Mesenchymal stem cell (in vitro differentiated cells and primary cell): ENCODE results near the gene TPPP.

Experiments used
- DNase-seq: peaks from one replicate; pipeline ENCODE4 v3.0.0-alpha.2; 2013
- H2AFZ ChIP-seq: one replicate; pipeline ENCODE4 v1.6.1; 2013; ENCODE audit warnings: low read depth, mild to moderate bottlenecking, control low read depth, inconsistent platforms, low read length, moderate library complexity
- H2AK5ac ChIP-seq: 2 replicates; pipeline ENCODE4 v1.6.1; 2013; ENCODE audit warnings: low read length, moderate library complexity, mild to moderate bottlenecking, inconsistent platforms; ENCODE audit not compliant: severe bottlenecking
- H2BK120ac ChIP-seq: one replicate; pipeline ENCODE4 v1.6.1; 2013; ENCODE audit warnings: low read depth, mild to moderate bottlenecking, inconsistent platforms, low read length, moderate library complexity
- H2BK12ac ChIP-seq, 2 experiments: one replicate each; pipeline ENCODE4 v1.6.1; 2013; ENCODE audit warnings: inconsistent platforms in 2 of 2, low read length in 2 of 2, mild to moderate bottlenecking in 2 of 2, moderate library complexity in 2 of 2, control low read depth in 1 of 2
- H2BK15ac ChIP-seq: one replicate; pipeline ENCODE4 v1.6.1; 2013; ENCODE audit warnings: mild to moderate bottlenecking, low read depth, inconsistent platforms; ENCODE audit not compliant: poor library complexity, severe bottlenecking
- H2BK5ac ChIP-seq: 2 replicates; pipeline ENCODE4 v1.6.1; 2013; ENCODE audit warnings: low read depth, mild to moderate bottlenecking, low read length, control low read depth, inconsistent platforms; ENCODE audit not compliant: poor library complexity, severe bottlenecking
- H3K14ac ChIP-seq, 2 experiments: one replicate each; pipeline ENCODE4 v1.6.1; 2013; ENCODE audit warnings: inconsistent platforms in 2 of 2, low read length in 2 of 2, control low read depth in 1 of 2, mild to moderate bottlenecking in 1 of 2, moderate library complexity in 1 of 2
- H3K18ac ChIP-seq, 2 experiments: one replicate each; pipeline ENCODE4 v1.6.1; 2013; ENCODE audit warnings: inconsistent platforms in 2 of 2, low read length in 2 of 2, control low read depth in 1 of 2, low read depth in 1 of 2, mild to moderate bottlenecking in 1 of 2
- H3K23ac ChIP-seq, 2 experiments: one replicate each; pipeline ENCODE4 v1.6.1; 2013; ENCODE audit warnings: inconsistent platforms in 2 of 2, low read length in 2 of 2, mild to moderate bottlenecking in 2 of 2, moderate library complexity in 2 of 2, control low read depth in 1 of 2
- H3K27ac ChIP-seq: 2 replicates; pipeline ENCODE4 v1.5.1; 2013; ENCODE audit warnings: mild to moderate bottlenecking, moderate library complexity, low read length, control low read depth, inconsistent platforms; ENCODE audit not compliant: poor library complexity, severe bottlenecking
- H3K27me3 ChIP-seq, 2 experiments: 2 replicates each; pipeline versions ENCODE4 v1.6.1 to v1.7.0; 2013; ENCODE audit warnings: low read length in 2 of 2, mild to moderate bottlenecking in 2 of 2, moderate library complexity in 2 of 2, control low read depth in 1 of 2, inconsistent platforms in 1 of 2; ENCODE audit not compliant: control insufficient read depth in 1 of 2, insufficient read depth in 1 of 2
- H3K36me3 ChIP-seq, 2 experiments: 2 replicates each; pipeline versions ENCODE4 v1.6.1 to v1.7.0; 2013; ENCODE audit warnings: low read length in 2 of 2, control low read depth in 1 of 2, inconsistent platforms in 1 of 2, low read depth in 1 of 2, mild to moderate bottlenecking in 1 of 2; ENCODE audit not compliant: insufficient read depth in 2 of 2, control insufficient read depth in 1 of 2
- H3K4ac ChIP-seq, 2 experiments: one replicate each; pipeline ENCODE4 v1.6.1; 2013; ENCODE audit warnings: inconsistent platforms in 2 of 2, low read length in 2 of 2, mild to moderate bottlenecking in 2 of 2, moderate library complexity in 2 of 2, control low read depth in 1 of 2, low read depth in 1 of 2
- H3K4me1 ChIP-seq: 2 replicates; pipeline ENCODE4 v1.6.1; 2013; ENCODE audit warnings: low read depth, low read length, control low read depth; ENCODE audit not compliant: control insufficient read depth, insufficient read depth
- H3K4me2 ChIP-seq: 2 replicates; pipeline ENCODE4 v1.6.1; 2013; ENCODE audit warnings: low read length, mild to moderate bottlenecking, inconsistent platforms; ENCODE audit not compliant: poor library complexity, severe bottlenecking
- H3K4me3 ChIP-seq, 2 experiments: 2 replicates each; pipeline versions ENCODE4 v1.5.1 to v1.7.0; 2013; ENCODE audit warnings: low read length in 2 of 2, mild to moderate bottlenecking in 2 of 2, control low read depth in 1 of 2, low read depth in 1 of 2; ENCODE audit not compliant: insufficient read depth in 1 of 2
- H3K79me1 ChIP-seq: replicated peaks from 2 replicates; pipeline ENCODE4 v1.6.1; 2013; ENCODE audit warnings: mild to moderate bottlenecking, control low read depth, low read length, inconsistent platforms; ENCODE audit not compliant: poor library complexity, severe bottlenecking
- H3K9ac ChIP-seq: 2 replicates; pipeline ENCODE4 v1.7.0; 2013; ENCODE audit warnings: mild to moderate bottlenecking, low read length, moderate library complexity
- H3K9me3 ChIP-seq: 2 replicates; pipeline ENCODE4 v1.7.0; 2013; ENCODE audit warnings: mild to moderate bottlenecking, low read length; ENCODE audit not compliant: control insufficient read depth
- H4K8ac ChIP-seq: one replicate; pipeline ENCODE4 v1.6.1; 2013; ENCODE audit warnings: inconsistent platforms, mild to moderate bottlenecking, low read length, moderate library complexity
- H4K91ac ChIP-seq: one replicate; pipeline ENCODE4 v1.6.1; 2013; ENCODE audit warnings: mild to moderate bottlenecking, low read length, inconsistent platforms
- WGBS: methylation state at CpG from one replicate; pipeline ENCODE4 v1.1.7; 2013; ENCODE audit warnings: mixed read lengths; 5-methylcytosine and 5-hydroxymethylcytosine counted together

Gene TPPP

DNA sequence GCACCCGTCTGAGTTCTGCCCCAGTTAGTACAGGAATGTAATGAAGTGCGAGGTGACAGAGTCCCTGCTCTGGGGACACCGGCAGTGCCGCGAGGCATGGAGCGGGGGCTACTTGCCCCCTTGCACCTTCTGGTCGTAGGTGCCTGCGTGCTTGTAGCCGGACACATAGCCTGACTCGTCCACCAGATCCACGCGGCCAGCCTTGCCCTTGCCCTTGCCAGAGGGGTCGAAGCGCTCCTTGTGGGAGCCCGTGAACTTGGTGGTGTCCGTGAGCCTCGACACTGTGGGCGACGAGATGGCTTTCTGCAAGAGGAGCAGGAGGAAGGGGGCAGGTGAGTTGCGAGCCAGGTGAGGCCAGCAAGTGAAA is 28.2 kb downstream of the TPPP start:
- Histone ChIP-seq H3K4me1 (peaks cover 26% of the 10 kb centered on the region), H3K4me2 (no peak overlapping the region), H3K14ac (no peak overlapping the region), H2BK15ac (no peak overlapping the region), H3K27me3 (no peaks in the 10 kb centered on the region), H2AK5ac (no peak overlapping the region), H2AFZ (no peak overlapping the region), H3K23ac (no peak overlapping the region), H3K18ac (no peak overlapping the region), H3K9ac (no peak overlapping the region), H3K9me3 (no peaks in the 10 kb centered on the region), H3K27ac (no peak overlapping the region), H3K4me3 (no peak overlapping the region), H4K91ac (no peak overlapping the region), H3K4ac (no peak overlapping the region), H4K8ac (no peak overlapping the region), H2BK12ac (no peak overlapping the region), H2BK120ac (no peak overlapping the region), H3K79me1 (peaks cover 6% of the 10 kb centered on the region), H2BK5ac (no peak overlapping the region), H3K36me3 (peaks cover 5 to 77% of the 10 kb centered on the region in 2 experiments)
- 97% methylated on average over 20 of the region's 20 CpGs for WGBS
- no peak for DNase-seq

DNA sequence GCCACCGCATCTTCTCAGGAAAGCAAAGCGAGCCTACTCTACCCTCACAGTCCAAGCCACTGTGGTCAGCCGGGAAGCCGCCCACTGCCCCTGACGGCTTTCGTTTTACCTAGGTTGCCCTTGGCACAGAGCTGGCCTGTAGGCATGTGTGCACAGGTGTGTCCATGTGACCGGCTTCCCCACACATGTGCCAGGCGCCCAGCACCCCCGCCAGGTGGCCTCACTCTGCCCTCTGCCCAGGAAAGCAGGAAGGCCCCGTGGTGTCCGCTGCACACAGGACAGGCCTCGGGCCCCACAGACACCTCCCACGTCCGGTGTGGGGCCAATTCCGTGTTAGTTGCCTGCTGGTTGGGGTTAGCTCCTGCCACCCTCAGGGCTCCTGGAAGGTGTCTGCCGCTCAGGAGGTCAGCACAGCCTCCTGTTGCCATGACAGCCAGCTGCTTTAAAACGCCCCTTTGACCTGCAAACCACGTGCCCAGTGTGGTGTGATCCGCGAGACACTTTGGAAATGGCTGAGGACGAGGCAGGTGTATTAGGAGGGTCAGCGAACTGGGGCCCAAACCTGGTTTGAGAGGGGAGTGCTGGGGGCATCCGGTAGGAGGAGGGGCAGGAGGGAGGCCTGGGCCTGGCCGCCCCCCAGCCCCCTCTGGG is 28.7 kb downstream of the TPPP start:
- peaks cover 22% of the 10 kb centered on the region for H3K4me1 ChIP-seq
- peaks cover 9% of the 10 kb centered on the region for H3K79me1 ChIP-seq
- DNase-seq = no peak
- H3K27ac ChIP-seq = no peak overlapping the region
- H3K4ac ChIP-seq = no peak overlapping the region
- H2BK15ac ChIP-seq = no peak overlapping the region
- no peak overlapping the region for H2AK5ac ChIP-seq
- no peak overlapping the region for H2BK12ac ChIP-seq
- H4K91ac ChIP-seq = no peak overlapping the region
- H3K23ac ChIP-seq = no peak overlapping the region
- H2BK5ac ChIP-seq = no peak overlapping the region
- H3K4me2 ChIP-seq = no peak overlapping the region
- no peak overlapping the region for H3K18ac ChIP-seq
- WGBS = 94% methylated on average over 24 of the region's 24 CpGs
- no peak overlapping the region for H3K9ac ChIP-seq
- H3K27me3 ChIP-seq = no peaks in the 10 kb centered on the region
- no peak overlapping the region for H3K4me3 ChIP-seq
- no peaks in the 10 kb centered on the region for H3K9me3 ChIP-seq
- H4K8ac ChIP-seq = no peak overlapping the region
- no peak overlapping the region for H2AFZ ChIP-seq
- peaks cover 9 to 82% of the 10 kb centered on the region in 2 experiments for H3K36me3 ChIP-seq
- H3K14ac ChIP-seq = no peak overlapping the region
- no peak overlapping the region for H2BK120ac ChIP-seq

DNA sequence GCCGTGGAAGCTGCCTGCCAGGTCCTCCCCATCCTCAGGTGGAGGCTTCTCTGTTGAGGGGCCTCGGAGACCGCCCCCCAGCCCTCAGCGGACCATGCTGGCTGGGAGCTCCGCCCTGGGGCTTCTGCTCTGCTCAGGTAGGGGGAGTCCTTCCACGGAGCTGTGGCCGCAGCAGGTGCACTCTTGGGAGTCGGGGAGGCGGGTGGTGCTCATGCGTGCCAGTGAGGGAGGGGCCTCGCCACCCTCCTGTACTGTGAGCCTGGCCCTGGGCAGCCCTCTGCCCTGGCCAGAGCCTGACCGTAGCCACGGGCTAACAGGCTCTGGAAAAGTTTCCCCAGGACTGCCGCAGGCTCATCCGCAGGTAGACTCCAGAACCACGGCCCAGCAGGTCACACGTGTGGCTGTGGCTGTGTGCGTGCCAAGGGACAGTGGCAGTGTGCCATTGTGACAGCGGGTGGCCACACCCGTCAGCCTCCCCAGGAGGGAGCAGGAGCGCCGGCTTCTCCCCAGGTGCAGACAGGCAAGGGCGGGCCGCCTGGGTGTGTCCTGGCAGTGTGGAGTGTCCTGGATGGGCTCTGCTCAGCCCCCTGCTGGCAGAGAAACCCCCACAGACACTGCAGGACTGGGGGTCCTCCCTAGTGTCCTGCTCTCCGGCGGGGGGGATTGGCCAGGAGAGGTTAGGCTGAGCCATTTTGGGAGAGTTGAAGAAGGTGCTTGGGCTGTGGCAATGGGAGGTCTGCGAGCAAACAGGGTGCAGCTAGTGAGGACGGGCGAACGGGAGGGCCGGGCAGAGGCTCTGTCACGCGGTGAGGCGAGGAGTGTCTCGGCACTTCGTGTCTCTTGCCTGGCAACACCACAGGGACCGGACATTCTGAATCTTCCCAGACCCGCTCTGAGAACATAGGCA is 29.5 kb downstream of the TPPP start:
- no peaks in the 10 kb centered on the region for H3K9me3 ChIP-seq
- peaks cover 12% of the 10 kb centered on the region for H3K79me1 ChIP-seq
- no peak overlapping the region for H4K91ac ChIP-seq
- H3K4me3 ChIP-seq = no peak overlapping the region
- H3K4ac ChIP-seq = no peak overlapping the region
- H2BK120ac ChIP-seq = no peak overlapping the region
- no peak overlapping the region for H3K27ac ChIP-seq
- H3K23ac ChIP-seq = no peak overlapping the region
- H2BK5ac ChIP-seq = no peak overlapping the region
- H3K4me1 ChIP-seq = peaks cover 15% of the 10 kb centered on the region
- no peak overlapping the region for H3K4me2 ChIP-seq
- H3K14ac ChIP-seq = no peak overlapping the region
- H3K9ac ChIP-seq = no peak overlapping the region
- 96% methylated on average over 38 of the region's 38 CpGs for WGBS
- H2AFZ ChIP-seq = no peak overlapping the region
- peaks cover 9 to 82% of the 10 kb centered on the region in 2 experiments for H3K36me3 ChIP-seq
- no peaks in the 10 kb centered on the region for H3K27me3 ChIP-seq
- H4K8ac ChIP-seq = no peak overlapping the region
- H2BK15ac ChIP-seq = no peak overlapping the region
- no peak overlapping the region for H3K18ac ChIP-seq
- DNase-seq = no peak
- no peak overlapping the region for H2AK5ac ChIP-seq
- no peak overlapping the region for H2BK12ac ChIP-seq

DNA sequence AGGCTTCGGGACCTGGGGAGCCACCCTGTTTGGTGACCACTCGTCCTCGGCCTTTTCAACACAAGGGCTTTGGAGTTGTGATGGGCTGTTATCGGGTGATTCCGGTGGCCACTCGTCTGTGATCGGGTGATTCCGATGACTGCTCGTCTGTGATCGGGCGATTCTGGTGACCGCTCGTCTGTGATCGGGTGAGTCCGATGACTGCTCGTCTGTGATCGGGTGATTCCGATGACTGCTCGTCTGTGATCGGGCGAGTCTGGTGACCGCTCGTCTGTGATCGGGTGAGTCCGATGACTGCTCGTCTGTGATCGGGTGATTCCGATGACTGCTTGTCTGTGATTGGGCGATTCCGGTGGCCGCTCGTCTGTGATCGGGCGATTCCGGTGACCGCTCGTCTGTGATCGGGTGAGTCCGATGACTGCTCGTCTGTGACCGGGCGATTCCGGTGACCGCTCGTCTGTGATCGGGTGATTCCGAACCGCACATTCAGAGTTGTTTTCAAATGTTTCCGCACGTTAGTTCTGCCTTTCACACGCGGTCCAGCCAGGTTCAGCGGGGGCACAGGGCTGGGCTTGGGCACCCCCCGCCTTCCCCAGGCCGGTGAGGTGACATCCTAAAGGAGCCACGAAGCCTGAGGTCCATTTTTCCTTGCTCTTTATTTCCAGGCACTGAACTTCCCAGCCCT is 30.3 kb downstream of the TPPP start:
- no peak overlapping the region for H2AFZ ChIP-seq
- H3K36me3 ChIP-seq = peaks cover 9 to 78% of the 10 kb centered on the region in 2 experiments
- no peak overlapping the region for H3K4ac ChIP-seq
- 97% methylated on average over 56 of the region's 56 CpGs for WGBS
- H3K79me1 ChIP-seq = peaks cover 12% of the 10 kb centered on the region
- no peak for DNase-seq
- H3K4me1 ChIP-seq = peaks cover 16% of the 10 kb centered on the region
- no peak overlapping the region for H4K8ac ChIP-seq
- H2BK5ac ChIP-seq = no peak overlapping the region
- no peak overlapping the region for H3K27ac ChIP-seq
- H3K4me2 ChIP-seq = no peak overlapping the region
- H3K4me3 ChIP-seq = no peak overlapping the region
- no peak overlapping the region for H2BK120ac ChIP-seq
- H3K18ac ChIP-seq = no peak overlapping the region
- no peak overlapping the region for H2BK12ac ChIP-seq
- no peak overlapping the region for H2AK5ac ChIP-seq
- no peak overlapping the region for H4K91ac ChIP-seq
- no peak overlapping the region for H2BK15ac ChIP-seq
- no peaks in the 10 kb centered on the region for H3K9me3 ChIP-seq
- H3K27me3 ChIP-seq = no peaks in the 10 kb centered on the region
- H3K9ac ChIP-seq = no peak overlapping the region
- no peak overlapping the region for H3K14ac ChIP-seq
- H3K23ac ChIP-seq = no peak overlapping the region
